K562 (cell line): ENCODE results near the gene PINK1. TPM values are rescaled to one million over a fixed set of nuclear protein-coding genes. Genes with fewer than 3 reads are reported as not detected.
A peak's percentile ranks its signal among the peaks of the same experiment; 100 is the strongest.

Experiments used
- ATF1 ChIP-seq, 2 experiments: fragments of 450-650 bp in 1 of 2; IDR thresholded peaks; 2 replicates each; pipeline ENCODE4 v1.6.1; 2016; ENCODE audit warnings: missing compliant biosample characterization in 1 of 2, missing genetic modification characterization in 1 of 2
- C11orf30 ChIP-seq: fragments of 450-650 bp; IDR thresholded peaks from 2 replicates; pipeline ENCODE4 v1.6.1; 2016; ENCODE audit warnings: low read depth, mild to moderate bottlenecking
- DIDO1 ChIP-seq: fragments of 450-650 bp; IDR thresholded peaks from 2 replicates; pipeline ENCODE4 v1.6.1; 2016; ENCODE audit warnings: low read depth, missing biosample characterization, missing genetic modification characterization
- FOXA1 ChIP-seq: fragments of 450-650 bp; IDR thresholded peaks from 2 replicates; pipeline ENCODE4 v1.6.1; 2016; ENCODE audit warnings: mild to moderate bottlenecking, borderline replicate concordance
- HNRNPH1 ChIP-seq: fragments of 200-400 bp; formaldehyde crosslinking; optimal IDR thresholded peaks from 2 replicates; pipeline ENCODE3; 2017; ENCODE audit warnings: low read depth, mild to moderate bottlenecking, low read length, moderate library complexity
- IRF2 ChIP-seq: sonication (generic); formaldehyde crosslinking; IDR thresholded peaks from 2 replicates; pipeline ENCODE4 v1.8.1; 2022; ENCODE audit warnings: mild to moderate bottlenecking, missing genetic modification reagents
- MAFG ChIP-seq: fragments of 450-650 bp; conservative IDR thresholded peaks from 2 replicates; pipeline ENCODE4 v1.6.1; 2016; ENCODE audit warnings: missing genetic modification characterization, missing compliant biosample characterization
- NFIC ChIP-seq: fragments of 450-650 bp; IDR thresholded peaks from 2 replicates; pipeline ENCODE4 v1.6.1; 2017; ENCODE audit warnings: mild to moderate bottlenecking, inconsistent platforms
- NUFIP1 ChIP-seq: fragments of 450-650 bp; IDR thresholded peaks from 2 replicates; pipeline ENCODE4 v1.6.1; 2018; ENCODE audit not compliant: partially characterized antibody
- PML ChIP-seq: IDR thresholded peaks from 2 replicates; pipeline ENCODE4 v1.6.1; 2012; ENCODE audit warnings: low read length, inconsistent platforms
- POLR2B ChIP-seq: fragments of 450-650 bp; IDR thresholded peaks from 2 replicates; pipeline ENCODE4 v1.6.1; 2018; ENCODE audit warnings: low read depth; ENCODE audit not compliant: partially characterized antibody
- POU5F1 ChIP-seq: fragments of 150-350 bp; IDR thresholded peaks from 2 replicates; pipeline ENCODE4 v1.6.1; 2014; ENCODE audit warnings: borderline replicate concordance, low read length, low read depth, mild to moderate bottlenecking; ENCODE audit not compliant: partially characterized antibody
- RBM22 ChIP-seq: fragments of 200-400 bp; formaldehyde crosslinking; IDR thresholded peaks from 2 replicates; pipeline ENCODE4 v1.6.1; 2018; ENCODE audit warnings: low read length, low read depth; ENCODE audit not compliant: poor library complexity, severe bottlenecking
- SRSF7 ChIP-seq: fragments of 200-400 bp; formaldehyde crosslinking; optimal IDR thresholded peaks from 2 replicates; pipeline ENCODE3; 2017; ENCODE audit warnings: mild to moderate bottlenecking, low read depth, low read length
- TAL1 ChIP-seq: fragments of 450-650 bp; IDR thresholded peaks from 2 replicates; pipeline ENCODE4 v1.6.1; 2016; ENCODE audit warnings: mild to moderate bottlenecking
- ZNF347 ChIP-seq: fragments of 450-650 bp; formaldehyde crosslinking; IDR thresholded peaks from 2 replicates; pipeline ENCODE4 v1.4.0; 2020; ENCODE audit warnings: low read depth, mild to moderate bottlenecking, moderate library complexity
- ZNF75A ChIP-seq: fragments of 450-650 bp; formaldehyde crosslinking; IDR thresholded peaks from 2 replicates; pipeline ENCODE4 v1.4.0; 2020; ENCODE audit warnings: mild to moderate bottlenecking
- polyA plus RNA-seq, 8 experiments: library from polyadenylated mRNA; depleted of rRNA in 4 of 8; stranded (reverse) in 5 of 8; unstranded in 3 of 8; fragments of >200 nt; fragmentation: Nextera tagmentation in 2 of 8; fragmentation: Illumina TruSeq in 1 of 8; extraction: Ambion mirVana in 2 of 8; extraction: Trizol in 1 of 8; gene quantifications; 2 replicates each; pipeline versions ENCODE4 v1.2.1 to v1.2.3, GENCODE V29; 2011 to 2014; ENCODE audit warnings: inconsistent platforms in 1 of 8, missing spikeins in 1 of 8
- total RNA-seq, 7 experiments: library from RNA; depleted of rRNA in 6 of 7; stranded (reverse); fragments of >200 nt in 6 of 7; fragmentation: Illumina TruSeq in 2 of 7; extraction: Trizol in 2 of 7; gene quantifications; 2 replicates each; pipeline versions ENCODE4 v1.2.1 to v1.2.3, GENCODE V29; 2011 to 2021; ENCODE audit warnings: low replicate concordance in 1 of 7
- TF ChIP-seq, protein P1 (sequence below), 2 experiments: fragments of 150-350 bp in 1 of 2; IDR thresholded peaks; 2 replicates each; pipeline ENCODE4 v1.6.1; 2012 to 2016; ENCODE audit warnings: low read depth in 2 of 2, low read length in 2 of 2, mild to moderate bottlenecking in 1 of 2, moderate library complexity in 1 of 2
- TF ChIP-seq, protein P2 (sequence below): fragments of 250-450 bp; sonication (Bioruptor Pico); IDR thresholded peaks from 2 replicates; pipeline ENCODE4 v1.8.0; 2022; ENCODE audit warnings: inconsistent platforms, mild to moderate bottlenecking, moderate library complexity, borderline replicate concordance
- TF ChIP-seq, protein P3 (sequence below), 2 experiments: fragments of 450-650 bp; conservative IDR thresholded peaks; 2 replicates each; pipeline ENCODE4 v1.6.1; 2017; ENCODE audit warnings: mild to moderate bottlenecking in 2 of 2, moderate library complexity in 2 of 2
- TF ChIP-seq, protein P4 (sequence below): fragments of 450-650 bp; IDR thresholded peaks from 2 replicates; pipeline ENCODE4 v1.7.1; 2018; ENCODE audit warnings: mild to moderate bottlenecking, low read depth; ENCODE audit not compliant: partially characterized antibody

PINK1 gene
- total and polyA plus RNA-seq, 9 of the 15 experiments (the other 6 are each of a cell fraction or from before 2014, with no cell fraction given), result 1.5 to 11.3 (median 6.8) TPM

DNA sequence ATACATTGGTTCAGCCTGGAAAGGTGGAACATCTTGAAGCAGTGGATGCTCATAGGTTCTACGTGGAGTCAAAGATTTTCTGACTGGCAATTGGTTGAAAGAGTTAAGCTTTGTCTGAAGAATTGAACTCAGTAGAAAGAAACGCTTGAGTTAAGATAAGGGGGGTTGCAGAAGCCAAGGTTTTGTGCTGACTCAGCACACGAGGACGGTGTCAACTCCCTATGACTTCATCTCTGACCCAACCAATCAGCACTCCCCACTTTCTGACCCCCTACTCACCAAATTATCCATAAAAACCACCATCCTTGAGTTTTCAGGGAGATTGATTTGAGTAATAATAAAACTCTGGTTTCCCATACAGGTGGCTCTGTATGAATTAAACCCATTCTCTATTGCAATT is 2.5 kb upstream of the PINK1 start (continued):
- TF ChIP-seq PML, result no peak
- TF ChIP-seq, protein P1, sequence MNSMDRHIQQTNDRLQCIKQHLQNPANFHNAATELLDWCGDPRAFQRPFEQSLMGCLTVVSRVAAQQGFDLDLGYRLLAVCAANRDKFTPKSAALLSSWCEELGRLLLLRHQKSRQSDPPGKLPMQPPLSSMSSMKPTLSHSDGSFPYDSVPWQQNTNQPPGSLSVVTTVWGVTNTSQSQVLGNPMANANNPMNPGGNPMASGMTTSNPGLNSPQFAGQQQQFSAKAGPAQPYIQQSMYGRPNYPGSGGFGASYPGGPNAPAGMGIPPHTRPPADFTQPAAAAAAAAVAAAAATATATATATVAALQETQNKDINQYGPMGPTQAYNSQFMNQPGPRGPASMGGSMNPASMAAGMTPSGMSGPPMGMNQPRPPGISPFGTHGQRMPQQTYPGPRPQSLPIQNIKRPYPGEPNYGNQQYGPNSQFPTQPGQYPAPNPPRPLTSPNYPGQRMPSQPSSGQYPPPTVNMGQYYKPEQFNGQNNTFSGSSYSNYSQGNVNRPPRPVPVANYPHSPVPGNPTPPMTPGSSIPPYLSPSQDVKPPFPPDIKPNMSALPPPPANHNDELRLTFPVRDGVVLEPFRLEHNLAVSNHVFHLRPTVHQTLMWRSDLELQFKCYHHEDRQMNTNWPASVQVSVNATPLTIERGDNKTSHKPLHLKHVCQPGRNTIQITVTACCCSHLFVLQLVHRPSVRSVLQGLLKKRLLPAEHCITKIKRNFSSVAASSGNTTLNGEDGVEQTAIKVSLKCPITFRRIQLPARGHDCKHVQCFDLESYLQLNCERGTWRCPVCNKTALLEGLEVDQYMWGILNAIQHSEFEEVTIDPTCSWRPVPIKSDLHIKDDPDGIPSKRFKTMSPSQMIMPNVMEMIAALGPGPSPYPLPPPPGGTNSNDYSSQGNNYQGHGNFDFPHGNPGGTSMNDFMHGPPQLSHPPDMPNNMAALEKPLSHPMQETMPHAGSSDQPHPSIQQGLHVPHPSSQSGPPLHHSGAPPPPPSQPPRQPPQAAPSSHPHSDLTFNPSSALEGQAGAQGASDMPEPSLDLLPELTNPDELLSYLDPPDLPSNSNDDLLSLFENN (IDR thresholded peaks at IDR 0.05; ENCODE audit: low read depth in 2 of 2, low read length in 2 of 2), result no peak
- TF ChIP-seq, protein P2, sequence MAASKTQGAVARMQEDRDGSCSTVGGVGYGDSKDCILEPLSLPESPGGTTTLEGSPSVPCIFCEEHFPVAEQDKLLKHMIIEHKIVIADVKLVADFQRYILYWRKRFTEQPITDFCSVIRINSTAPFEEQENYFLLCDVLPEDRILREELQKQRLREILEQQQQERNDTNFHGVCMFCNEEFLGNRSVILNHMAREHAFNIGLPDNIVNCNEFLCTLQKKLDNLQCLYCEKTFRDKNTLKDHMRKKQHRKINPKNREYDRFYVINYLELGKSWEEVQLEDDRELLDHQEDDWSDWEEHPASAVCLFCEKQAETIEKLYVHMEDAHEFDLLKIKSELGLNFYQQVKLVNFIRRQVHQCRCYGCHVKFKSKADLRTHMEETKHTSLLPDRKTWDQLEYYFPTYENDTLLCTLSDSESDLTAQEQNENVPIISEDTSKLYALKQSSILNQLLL, result no peak
- TF ChIP-seq, protein P3, sequence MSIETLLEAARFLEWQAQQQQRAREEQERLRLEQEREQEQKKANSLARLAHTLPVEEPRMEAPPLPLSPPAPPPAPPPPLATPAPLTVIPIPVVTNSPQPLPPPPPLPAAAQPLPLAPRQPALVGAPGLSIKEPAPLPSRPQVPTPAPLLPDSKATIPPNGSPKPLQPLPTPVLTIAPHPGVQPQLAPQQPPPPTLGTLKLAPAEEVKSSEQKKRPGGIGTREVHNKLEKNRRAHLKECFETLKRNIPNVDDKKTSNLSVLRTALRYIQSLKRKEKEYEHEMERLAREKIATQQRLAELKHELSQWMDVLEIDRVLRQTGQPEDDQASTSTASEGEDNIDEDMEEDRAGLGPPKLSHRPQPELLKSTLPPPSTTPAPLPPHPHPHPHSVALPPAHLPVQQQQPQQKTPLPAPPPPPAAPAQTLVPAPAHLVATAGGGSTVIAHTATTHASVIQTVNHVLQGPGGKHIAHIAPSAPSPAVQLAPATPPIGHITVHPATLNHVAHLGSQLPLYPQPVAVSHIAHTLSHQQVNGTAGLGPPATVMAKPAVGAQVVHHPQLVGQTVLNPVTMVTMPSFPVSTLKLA (conservative IDR thresholded peaks at IDR 0.05), result peak in 1 of 2 experiments; percentile 52; a peak in 2 of 4 replicates
- TF ChIP-seq POU5F1, result no peak
- TF ChIP-seq, protein P4, sequence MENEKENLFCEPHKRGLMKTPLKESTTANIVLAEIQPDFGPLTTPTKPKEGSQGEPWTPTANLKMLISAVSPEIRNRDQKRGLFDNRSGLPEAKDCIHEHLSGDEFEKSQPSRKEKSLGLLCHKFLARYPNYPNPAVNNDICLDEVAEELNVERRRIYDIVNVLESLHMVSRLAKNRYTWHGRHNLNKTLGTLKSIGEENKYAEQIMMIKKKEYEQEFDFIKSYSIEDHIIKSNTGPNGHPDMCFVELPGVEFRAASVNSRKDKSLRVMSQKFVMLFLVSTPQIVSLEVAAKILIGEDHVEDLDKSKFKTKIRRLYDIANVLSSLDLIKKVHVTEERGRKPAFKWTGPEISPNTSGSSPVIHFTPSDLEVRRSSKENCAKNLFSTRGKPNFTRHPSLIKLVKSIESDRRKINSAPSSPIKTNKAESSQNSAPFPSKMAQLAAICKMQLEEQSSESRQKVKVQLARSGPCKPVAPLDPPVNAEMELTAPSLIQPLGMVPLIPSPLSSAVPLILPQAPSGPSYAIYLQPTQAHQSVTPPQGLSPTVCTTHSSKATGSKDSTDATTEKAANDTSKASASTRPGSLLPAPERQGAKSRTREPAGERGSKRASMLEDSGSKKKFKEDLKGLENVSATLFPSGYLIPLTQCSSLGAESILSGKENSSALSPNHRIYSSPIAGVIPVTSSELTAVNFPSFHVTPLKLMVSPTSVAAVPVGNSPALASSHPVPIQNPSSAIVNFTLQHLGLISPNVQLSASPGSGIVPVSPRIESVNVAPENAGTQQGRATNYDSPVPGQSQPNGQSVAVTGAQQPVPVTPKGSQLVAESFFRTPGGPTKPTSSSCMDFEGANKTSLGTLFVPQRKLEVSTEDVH, result no peak
- no peak for TF ChIP-seq SRSF7
- TF ChIP-seq C11orf30, result peak; percentile 100
- no peak for TF ChIP-seq TAL1
- no peak for TF ChIP-seq ZNF347
- no peak for TF ChIP-seq POLR2B
- TF ChIP-seq FOXA1, result no peak
- no peak for TF ChIP-seq HNRNPH1
- TF ChIP-seq DIDO1 (tag), result no peak
- no peak for TF ChIP-seq RBM22
- no peak for TF ChIP-seq ATF1 (CRISPR knock-in tag; IDR thresholded peaks at IDR 0.05)
- TF ChIP-seq ATF1 (tag; IDR thresholded peaks at IDR 0.05), result peak; percentile 47; the same call in 1 of the 2 replicates
- no peak for TF ChIP-seq ZNF75A
- no peak for TF ChIP-seq IRF2 (CRISPR knock-in tag)
- peak; percentile 99 for TF ChIP-seq MAFG
- no peak for TF ChIP-seq NFIC
- TF ChIP-seq NUFIP1, result no peak
